ENCODE results near the gene USP21. TPM values are rescaled to one million over a fixed set of nuclear protein-coding genes. Genes with fewer than 3 reads are reported as not detected.

The USP21 gene
- total RNA-seq, 4 donors from 2014 or later = 11.6 to 52.8 (median 39.0) TPM

DNA sequence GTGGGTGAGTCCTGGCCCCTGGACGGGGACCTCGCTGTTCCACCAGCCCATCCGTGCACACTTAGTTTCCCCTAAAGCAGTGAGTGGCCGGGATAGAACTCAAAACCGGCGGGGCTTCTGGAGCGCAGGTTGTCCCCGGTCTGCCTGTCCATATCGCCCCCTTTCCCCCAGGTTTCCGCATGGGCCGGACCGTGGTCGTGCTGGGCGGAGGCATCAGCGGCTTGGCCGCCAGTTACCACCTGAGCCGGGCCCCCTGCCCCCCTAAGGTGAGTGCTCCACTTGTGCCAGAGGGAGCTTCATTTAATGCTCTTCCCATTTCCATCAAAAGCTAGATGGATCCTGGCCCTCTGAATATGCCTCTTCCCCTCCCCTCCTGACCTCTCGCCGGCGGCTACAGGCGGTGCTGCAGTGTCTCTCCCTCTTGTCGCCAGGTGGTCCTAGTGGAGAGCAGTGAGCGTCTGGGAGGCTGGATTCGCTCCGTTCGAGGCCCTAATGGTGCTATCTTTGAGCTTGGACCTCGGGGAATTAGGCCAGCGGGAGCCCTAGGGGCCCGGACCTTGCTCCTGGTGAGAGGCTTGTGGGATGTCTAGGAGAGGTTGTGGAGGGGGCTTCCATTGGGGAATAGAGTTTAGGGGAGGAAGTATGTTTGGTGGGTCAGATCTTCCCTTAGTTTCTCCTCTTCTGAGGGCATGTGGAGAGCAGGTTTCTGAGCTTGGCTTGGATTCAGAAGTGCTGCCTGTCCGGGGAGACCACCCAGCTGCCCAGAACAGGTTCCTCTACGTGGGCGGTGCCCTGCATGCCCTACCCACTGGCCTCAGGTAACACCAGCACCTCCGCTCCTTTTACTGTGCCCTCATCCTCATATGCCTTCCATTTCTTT is 7.6 kb downstream of the USP21 start:
- Histone ChIP-seq H3K4me1 (peaks cover 0 to 30% (median 5%) of the 10 kb centered on the region in 4 donors), H3K9me3 (no peaks in the 10 kb centered on the region), H3K27ac (peak overlapping the region; percentile 70 to 89 (median 85)), H3K27me3 (no peaks in the 10 kb centered on the region), H3K36me3 (peaks cover 0 to 53% (median 0%) of the 10 kb centered on the region in 3 donors), H3K4me3 (peak overlapping the region; percentile 66 to 84 (median 74))
- no peak for TF ChIP-seq POLR2A (IDR thresholded peaks at IDR 0.05)
- TF ChIP-seq, protein P1, sequence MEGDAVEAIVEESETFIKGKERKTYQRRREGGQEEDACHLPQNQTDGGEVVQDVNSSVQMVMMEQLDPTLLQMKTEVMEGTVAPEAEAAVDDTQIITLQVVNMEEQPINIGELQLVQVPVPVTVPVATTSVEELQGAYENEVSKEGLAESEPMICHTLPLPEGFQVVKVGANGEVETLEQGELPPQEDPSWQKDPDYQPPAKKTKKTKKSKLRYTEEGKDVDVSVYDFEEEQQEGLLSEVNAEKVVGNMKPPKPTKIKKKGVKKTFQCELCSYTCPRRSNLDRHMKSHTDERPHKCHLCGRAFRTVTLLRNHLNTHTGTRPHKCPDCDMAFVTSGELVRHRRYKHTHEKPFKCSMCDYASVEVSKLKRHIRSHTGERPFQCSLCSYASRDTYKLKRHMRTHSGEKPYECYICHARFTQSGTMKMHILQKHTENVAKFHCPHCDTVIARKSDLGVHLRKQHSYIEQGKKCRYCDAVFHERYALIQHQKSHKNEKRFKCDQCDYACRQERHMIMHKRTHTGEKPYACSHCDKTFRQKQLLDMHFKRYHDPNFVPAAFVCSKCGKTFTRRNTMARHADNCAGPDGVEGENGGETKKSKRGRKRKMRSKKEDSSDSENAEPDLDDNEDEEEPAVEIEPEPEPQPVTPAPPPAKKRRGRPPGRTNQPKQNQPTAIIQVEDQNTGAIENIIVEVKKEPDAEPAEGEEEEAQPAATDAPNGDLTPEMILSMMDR (IDR thresholded peaks at IDR 0.05) = no peak
- DNase-seq = no peak

DNA sequence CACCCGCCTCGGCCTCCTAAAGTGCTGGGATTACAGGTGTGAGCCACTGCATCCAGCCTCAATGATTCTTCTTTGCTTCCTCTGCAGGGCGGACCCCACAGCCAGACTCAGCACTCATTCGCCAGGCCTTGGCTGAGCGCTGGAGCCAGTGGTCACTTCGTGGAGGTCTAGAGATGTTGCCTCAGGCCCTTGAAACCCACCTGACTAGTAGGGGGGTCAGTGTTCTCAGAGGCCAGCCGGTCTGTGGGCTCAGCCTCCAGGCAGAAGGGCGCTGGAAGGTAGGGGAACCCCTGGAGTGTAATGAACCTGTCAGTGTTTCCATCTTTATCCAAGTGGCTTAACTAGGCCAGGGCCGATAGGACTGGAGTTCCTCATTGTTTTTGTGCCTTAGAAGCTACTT is 9.6 kb downstream of the USP21 start:
- no peaks in the 10 kb centered on the region for H3K9me3 ChIP-seq
- no peak overlapping the region for H3K4me3 ChIP-seq
- peaks cover 0 to 53% (median 0%) of the 10 kb centered on the region in 3 donors for H3K36me3 ChIP-seq
- no peaks in the 10 kb centered on the region for H3K27me3 ChIP-seq
- TF ChIP-seq, protein P1 (IDR thresholded peaks at IDR 0.05) = no peak
- no peak for TF ChIP-seq POLR2A (IDR thresholded peaks at IDR 0.05)
- peaks cover 0 to 32% (median 5%) of the 10 kb centered on the region in 4 donors for H3K4me1 ChIP-seq
- DNase-seq = no peak
- no peak overlapping the region for H3K27ac ChIP-seq

DNA sequence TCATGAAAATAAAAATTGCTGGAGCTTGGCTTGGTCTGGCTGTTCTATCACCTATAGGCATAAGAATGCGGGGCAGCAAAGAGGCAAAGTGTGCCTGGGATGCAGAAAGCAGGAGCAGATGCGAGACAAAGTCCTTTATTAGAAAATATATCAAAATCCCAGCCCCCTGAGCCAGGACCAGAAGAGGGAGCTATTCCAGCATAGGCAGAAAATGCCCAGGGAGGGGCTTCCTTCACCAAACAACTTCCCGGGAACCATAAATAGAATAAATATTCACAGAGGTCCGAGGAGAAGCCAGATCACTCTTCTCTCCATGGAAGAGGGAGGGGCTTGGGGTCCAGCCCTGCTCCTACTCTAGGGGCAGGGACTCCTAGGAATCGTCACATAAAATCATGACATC is 11.9 kb downstream of the USP21 start:
- no peak for DNase-seq
- no peak overlapping the region for H3K27ac ChIP-seq
- H3K9me3 ChIP-seq = no peaks in the 10 kb centered on the region
- H3K4me3 ChIP-seq = no peak overlapping the region
- peaks cover 1 to 31% (median 4%) of the 10 kb centered on the region in 4 donors for H3K4me1 ChIP-seq
- no peaks in the 10 kb centered on the region for H3K27me3 ChIP-seq
- peaks cover 0 to 59% (median 0%) of the 10 kb centered on the region in 3 donors for H3K36me3 ChIP-seq
- no peak for TF ChIP-seq POLR2A (IDR thresholded peaks at IDR 0.05)
- TF ChIP-seq, protein P1 (IDR thresholded peaks at IDR 0.05) = no peak

DNA sequence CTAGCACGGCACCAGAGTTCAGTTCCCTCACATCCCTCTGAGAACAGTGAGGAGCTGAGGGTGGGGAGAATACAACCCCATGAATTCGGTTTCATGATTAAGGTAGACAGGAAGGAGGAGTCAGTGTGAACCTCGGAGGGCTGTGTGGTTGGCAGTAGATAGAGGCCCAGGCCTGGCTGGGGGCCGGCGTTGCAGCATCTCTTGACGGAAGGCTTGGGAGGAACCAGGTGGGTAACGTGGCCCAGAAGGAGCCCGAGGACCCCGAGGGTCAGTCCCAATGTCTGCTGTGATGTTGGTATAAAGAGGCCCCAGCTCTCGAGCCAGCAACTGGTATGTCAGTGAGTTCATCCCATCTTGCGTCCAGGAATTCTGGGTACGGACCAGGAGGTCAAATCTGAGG is 12.4 kb downstream of the USP21 start:
- Histone ChIP-seq H3K4me1 (peaks cover 3 to 35% (median 8%) of the 10 kb centered on the region in 4 donors), H3K4me3 (no peak overlapping the region), H3K27me3 (no peaks in the 10 kb centered on the region), H3K27ac (no peak overlapping the region), H3K9me3 (no peaks in the 10 kb centered on the region), H3K36me3 (peaks cover 0 to 59% (median 0%) of the 10 kb centered on the region in 3 donors)
- TF ChIP-seq, protein P1 (IDR thresholded peaks at IDR 0.05) = no peak
- no peak for TF ChIP-seq POLR2A (IDR thresholded peaks at IDR 0.05)
- no peak for DNase-seq

DNA sequence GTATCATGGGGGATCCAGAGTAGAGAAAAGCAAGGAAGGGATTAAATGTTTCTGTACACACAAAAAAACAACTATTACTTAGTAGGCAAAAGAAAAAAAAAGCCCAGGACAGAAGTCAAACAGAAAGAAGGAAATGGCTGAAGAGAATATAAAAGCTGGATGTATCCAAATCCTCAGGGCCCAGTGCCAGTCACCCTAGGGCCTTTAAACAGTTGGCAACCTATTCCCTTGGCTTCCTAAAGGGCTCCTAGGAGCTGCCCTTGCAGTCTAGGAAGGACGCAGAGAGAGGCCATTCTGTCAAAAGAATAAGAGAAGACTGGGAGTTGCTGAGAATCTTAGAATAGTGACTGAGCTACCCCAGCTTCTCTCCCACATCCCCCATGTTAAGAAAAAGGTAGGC is 13.0 kb downstream of the USP21 start:
- H3K4me1 ChIP-seq = peaks cover 3 to 29% (median 8%) of the 10 kb centered on the region in 4 donors
- no peak for TF ChIP-seq POLR2A (IDR thresholded peaks at IDR 0.05)
- TF ChIP-seq, protein P1 (IDR thresholded peaks at IDR 0.05) = no peak
- no peak for DNase-seq
- H3K4me3 ChIP-seq = no peak overlapping the region
- H3K36me3 ChIP-seq = peaks cover 0 to 59% (median 0%) of the 10 kb centered on the region in 3 donors
- H3K27me3 ChIP-seq = no peaks in the 10 kb centered on the region
- no peaks in the 10 kb centered on the region for H3K9me3 ChIP-seq
- peak overlapping the region in 1 of 4 donors; percentile 47 for H3K27ac ChIP-seq

Measured in Peyer's patch (tissue), 4 donors.